H1 (cell line): Measurements from ENCODE around the gene ATXN8OS. TPM values are rescaled to one million over a fixed set of nuclear protein-coding genes. Genes with fewer than 3 reads are reported as not detected.
"Not testable (repeated sequence)": the region's sequence is repeated elsewhere in the genome, so short reads cannot be mapped to it uniquely, and the experiment has no call there.

Experiments
- CTCF ChIA-PET: fragments of 300-600 bp; sonication (Branson Sonifier 250); formaldehyde crosslinking; loops from one replicate; lab custom pipeline; 2021; ENCODE audit not compliant: partially characterized antibody; lab: Charles Lee
- POLR2A ChIA-PET: fragments of 300-600 bp; sonication (Branson Sonifier 250); formaldehyde crosslinking; loops from one replicate; lab custom pipeline; 2021; ENCODE audit warnings: inconsistent platforms; ENCODE audit not compliant: partially characterized antibody; lab: Charles Lee
- DNase-seq, 2 experiments: peaks; one replicate each; pipeline versions ENCODE4 v3.0.0 to v3.0.0-alpha.2; 2010 to 2022; ENCODE audit warnings: low spot score in 2 of 2, low read depth in 1 of 2, mixed read lengths in 1 of 2
- FAIRE-seq: peaks from 2 replicates; lab custom pipeline; 2011; peaks lifted over from hg19 to GRCh38; lab: Jason Lieb, UNC
- H2AFZ ChIP-seq: 2 replicates; pipeline ENCODE4 v1.8.1; 2012; ENCODE audit warnings: low read length, inconsistent platforms
- H2AK5ac ChIP-seq: 2 replicates; pipeline ENCODE4 v1.6.1; 2013; ENCODE audit warnings: low read depth, low read length
- H2BK120ac ChIP-seq: replicated peaks from 2 replicates; pipeline ENCODE3; 2013; ENCODE audit warnings: low read depth, low read length, inconsistent platforms
- H2BK12ac ChIP-seq: 2 replicates; pipeline ENCODE4 v1.6.1; 2013; ENCODE audit warnings: low read depth, low read length
- H2BK15ac ChIP-seq: 2 replicates; pipeline ENCODE4 v1.6.1; 2013; ENCODE audit warnings: low read length
- H2BK20ac ChIP-seq: 2 replicates; pipeline ENCODE4 v1.6.1; 2013; ENCODE audit warnings: low read length
- H2BK5ac ChIP-seq: 2 replicates; pipeline ENCODE4 v1.6.1; 2013; ENCODE audit warnings: low read depth, low read length
- H3K14ac ChIP-seq: 2 replicates; pipeline ENCODE4 v1.6.1; 2013; ENCODE audit warnings: inconsistent platforms; ENCODE audit not compliant: insufficient read length
- H3K18ac ChIP-seq: 2 replicates; pipeline ENCODE4 v1.6.1; 2013; ENCODE audit warnings: low read length; ENCODE audit errors: extremely low read depth
- H3K23ac ChIP-seq: 2 replicates; pipeline ENCODE4 v1.6.1; 2013; ENCODE audit warnings: inconsistent platforms; ENCODE audit not compliant: insufficient read length
- H3K23me2 ChIP-seq: 2 replicates; pipeline ENCODE4 v1.6.1; 2013; ENCODE audit warnings: low read depth, low read length
- H3K27ac ChIP-seq: 2 replicates; pipeline ENCODE4 v1.6.1; 2011; ENCODE audit warnings: low read depth, low read length, inconsistent platforms
- H3K27me3 ChIP-seq, 4 experiments: replicated peaks in 1 of 4; 1 replicate in 1 of 4; 2 replicates in 3 of 4; pipeline versions ENCODE4 v1.6.1 to v1.8.1; 2011 to 2013; ENCODE audit warnings: low read length in 3 of 4, mild to moderate bottlenecking in 3 of 4, inconsistent platforms in 2 of 4, mixed read lengths in 2 of 4, moderate library complexity in 1 of 4; ENCODE audit not compliant: control insufficient read depth in 3 of 4, insufficient read depth in 3 of 4; ENCODE audit errors: extremely low read depth in 1 of 4
- H3K36me3 ChIP-seq, 4 experiments: 2 replicates each; pipeline versions ENCODE4 v1.6.1 to v1.8.1; 2011 to 2013; ENCODE audit warnings: mild to moderate bottlenecking in 4 of 4, low read length in 3 of 4, moderate library complexity in 2 of 4, control low read depth in 1 of 4, inconsistent platforms in 1 of 4; ENCODE audit not compliant: insufficient read depth in 4 of 4, control insufficient read depth in 2 of 4
- H3K4ac ChIP-seq: replicated peaks from 2 replicates; pipeline ENCODE3; 2013; ENCODE audit warnings: low read length, low read depth, mixed read lengths, inconsistent platforms; ENCODE audit not compliant: insufficient read length
- H3K4me1 ChIP-seq, 4 experiments: replicated peaks in 1 of 4; 1 replicate in 1 of 4; 2 replicates in 3 of 4; pipeline versions ENCODE4 v1.6.1 to v1.8.1; 2011 to 2013; ENCODE audit warnings: low read length in 3 of 4, inconsistent platforms in 2 of 4, mixed read lengths in 1 of 4; ENCODE audit not compliant: insufficient read depth in 4 of 4, control insufficient read depth in 3 of 4
- H3K4me2 ChIP-seq, 2 experiments: 2 replicates each; pipeline versions ENCODE4 v1.6.1 to v1.8.1; 2011 to 2013; ENCODE audit warnings: low read depth in 2 of 2, low read length in 2 of 2, control low read depth in 1 of 2, inconsistent platforms in 1 of 2, mild to moderate bottlenecking in 1 of 2; ENCODE audit not compliant: insufficient read depth in 1 of 2
- H3K4me3 ChIP-seq, 4 experiments: fragments of 200-600, 300-600 bp in 1 of 4; sonication (generic), shearing (Covaris generic), sonication (Bioruptor Twin) in 1 of 4; 2 replicates each; pipeline versions ENCODE4 v1.5.1 to v1.8.1; 2011 to 2016; ENCODE audit warnings: low read length in 4 of 4, low read depth in 3 of 4, control low read depth in 2 of 4, inconsistent platforms in 2 of 4, mild to moderate bottlenecking in 2 of 4, mixed read lengths in 1 of 4, moderate library complexity in 1 of 4; ENCODE audit not compliant: insufficient read depth in 2 of 4; ENCODE audit errors: extremely low read depth in 1 of 4
- H3K56ac ChIP-seq: replicated peaks from 2 replicates; pipeline ENCODE3; 2013; ENCODE audit warnings: low read depth, mild to moderate bottlenecking, mixed read lengths, low read length, inconsistent platforms; ENCODE audit not compliant: insufficient read length
- H3K79me1 ChIP-seq: 2 replicates; pipeline ENCODE4 v1.6.1; 2013; ENCODE audit warnings: low read depth, low read length, control low read depth
- H3K79me2 ChIP-seq, 2 experiments: 2 replicates each; pipeline versions ENCODE4 v1.6.1 to v1.8.1; 2012 to 2013; ENCODE audit warnings: low read length in 2 of 2, mild to moderate bottlenecking in 2 of 2, inconsistent platforms in 1 of 2; ENCODE audit not compliant: insufficient read depth in 2 of 2, control insufficient read depth in 1 of 2
- H3K9ac ChIP-seq, 4 experiments: replicated peaks in 1 of 4; 1 replicate in 1 of 4; 2 replicates in 3 of 4; pipeline versions ENCODE4 v1.6.1 to v1.8.1; 2011 to 2013; ENCODE audit warnings: low read depth in 3 of 4, low read length in 3 of 4, control low read depth in 2 of 4, mild to moderate bottlenecking in 2 of 4, moderate library complexity in 2 of 4, inconsistent platforms in 1 of 4; ENCODE audit errors: extremely low read depth in 1 of 4
- H3K9me3 ChIP-seq, 2 experiments: 2 replicates each; pipeline versions ENCODE4 v1.6.1 to v1.8.1; 2012 to 2013; ENCODE audit warnings: mild to moderate bottlenecking in 2 of 2, moderate library complexity in 2 of 2, control low read depth in 1 of 2, inconsistent platforms in 1 of 2, low read depth in 1 of 2, low read length in 1 of 2, mixed read lengths in 1 of 2; ENCODE audit not compliant: insufficient read depth in 2 of 2
- H4K20me1 ChIP-seq, 2 experiments: replicated peaks in 1 of 2; 2 replicates each; pipeline versions ENCODE3 to v1.8.1; 2011 to 2013; ENCODE audit warnings: inconsistent platforms in 2 of 2, low read length in 2 of 2, mild to moderate bottlenecking in 1 of 2; ENCODE audit not compliant: insufficient read depth in 2 of 2, control insufficient read depth in 1 of 2
- H4K5ac ChIP-seq: 2 replicates; pipeline ENCODE4 v1.6.1; 2013; ENCODE audit warnings: low read length, low read depth, mixed read lengths, inconsistent platforms; ENCODE audit not compliant: insufficient read length
- H4K8ac ChIP-seq: 2 replicates; pipeline ENCODE4 v1.8.0; 2013; ENCODE audit warnings: mild to moderate bottlenecking, moderate library complexity, low read length, inconsistent platforms; ENCODE audit not compliant: insufficient read depth; ENCODE audit errors: extremely low read depth
- H4K91ac ChIP-seq: replicated peaks from 2 replicates; pipeline ENCODE3; 2013; ENCODE audit warnings: low read length, mixed read lengths, inconsistent platforms; ENCODE audit not compliant: insufficient read length
- WGBS, 2 experiments: shearing (Covaris generic) in 1 of 2; methylation state at CpG; one replicate each; pipeline versions ENCODE4 v1.1.6 to v1.1.7; 2013 to 2015; ENCODE audit warnings: low lambda C conversion rate in 2 of 2, mixed read lengths in 2 of 2, inconsistent platforms in 1 of 2, low coverage in 1 of 2, missing lambda C conversion rate in 1 of 2; ENCODE audit not compliant: insufficient replicate concordance in 2 of 2, insufficient coverage in 1 of 2, insufficient read length in 1 of 2; ENCODE audit errors: extremely low coverage in 1 of 2, missing lambda C conversion rate in 1 of 2; 5-methylcytosine and 5-hydroxymethylcytosine counted together
- polyA plus RNA-seq, 7 experiments: library from polyadenylated mRNA; depleted of rRNA in 3 of 7; stranded (reverse) in 5 of 7; unstranded in 2 of 7; fragments of >200 nt in 5 of 7; fragments of 200-250 nt in 2 of 7; gene quantifications; 1 replicate in 5 of 7; 2 replicates in 1 of 7; 4 replicates in 1 of 7; pipeline versions ENCODE4 v1.2.1 to v1.2.3, GENCODE V29; 2011 to 2013; ENCODE audit warnings: missing spikeins in 2 of 7, mixed read lengths in 2 of 7
- total RNA-seq: library from RNA; stranded (reverse); fragmentation: NEBNext Ultra II Directional; extraction: Animal tissue kit (Norgen Biotek cat#: 25700); gene quantifications from 2 replicates; pipeline ENCODE4 v1.2.1, GENCODE V29; 2021

Gene ATXN8OS
- total and polyA plus RNA-seq, 2 of the 8 experiments (the other 6 are each of a cell fraction or from before 2014, with no cell fraction given), result not detected

- 98% methylated on average over 12 of the region's 12 CpGs; no CpG with 5 or more reads in 1 of the 2 experiments for WGBS, 2 experiments
- H2AFZ ChIP-seq, H2BK20ac ChIP-seq, H3K56ac ChIP-seq, H2AK5ac ChIP-seq, CTCF ChIA-PET, H3K36me3 ChIP-seq, H3K79me1 ChIP-seq, H3K4me1 ChIP-seq, H3K4ac ChIP-seq, H2BK5ac ChIP-seq, DNase-seq, H3K79me2 ChIP-seq, H2BK120ac ChIP-seq, FAIRE-seq, H2BK12ac ChIP-seq, H4K20me1 ChIP-seq, H4K5ac ChIP-seq, H3K4me2 ChIP-seq, H3K27me3 ChIP-seq, H3K23me2 ChIP-seq, H3K9ac ChIP-seq, H3K23ac ChIP-seq, H3K14ac ChIP-seq, H3K4me3 ChIP-seq, H3K9me3 ChIP-seq, H3K18ac ChIP-seq, H2BK15ac ChIP-seq, H4K8ac ChIP-seq, POLR2A ChIA-PET, H4K91ac ChIP-seq, H3K27ac ChIP-seq: not testable (repeated sequence)
Measured at GRCh38 chr13:70142658-70143057, 35.0 kb downstream of the ATXN8OS start.
